Liver (tissue), 9 donors: ENCODE measurements around the gene NDUFAF5. TPM values are rescaled to one million over a fixed set of nuclear protein-coding genes. Genes with fewer than 3 reads are reported as not detected.

Source experiments
- DNase-seq: peaks from one replicate; pipeline ENCODE4 v3.0.0-alpha.2; 2017; ENCODE audit warnings: low spot score
- H3K27ac ChIP-seq, 2 donors: one replicate each; pipeline ENCODE4 v1.7.0; 2013; ENCODE audit warnings: inconsistent platforms in 2 of 2, low read length in 2 of 2, control low read depth in 1 of 2, low read depth in 1 of 2, mild to moderate bottlenecking in 1 of 2
- H3K27me3 ChIP-seq, 4 donors: one replicate each; pipeline versions ENCODE4 v1.6.1 to v1.7.0; 2013; ENCODE audit warnings: low read length in 3 of 4, inconsistent platforms in 1 of 4, mild to moderate bottlenecking in 1 of 4, moderate library complexity in 1 of 4; ENCODE audit not compliant: control insufficient read depth in 4 of 4, insufficient read depth in 4 of 4
- H3K36me3 ChIP-seq, 4 donors: one replicate each; pipeline versions ENCODE4 v1.6.1 to v1.7.0; 2013; ENCODE audit warnings: low read length in 3 of 4, mild to moderate bottlenecking in 3 of 4, low read depth in 1 of 4, moderate library complexity in 1 of 4; ENCODE audit not compliant: control insufficient read depth in 4 of 4, insufficient read depth in 3 of 4
- H3K4me1 ChIP-seq, 4 donors: one replicate each; pipeline versions ENCODE4 v1.6.1 to v1.7.0; 2013; ENCODE audit warnings: low read length in 3 of 4, mild to moderate bottlenecking in 3 of 4, moderate library complexity in 1 of 4; ENCODE audit not compliant: control insufficient read depth in 4 of 4, insufficient read depth in 4 of 4
- H3K4me3 ChIP-seq, 3 donors: one replicate each; pipeline versions ENCODE4 v1.6.1 to v1.7.0; 2013; ENCODE audit warnings: low read length in 3 of 3, control low read depth in 1 of 3, low read depth in 1 of 3, mild to moderate bottlenecking in 1 of 3
- H3K9ac ChIP-seq, 2 donors: one replicate each; pipeline ENCODE4 v1.7.0; 2013; ENCODE audit warnings: low read length in 2 of 2, mild to moderate bottlenecking in 2 of 2, moderate library complexity in 2 of 2, control low read depth in 1 of 2, low read depth in 1 of 2
- H3K9me3 ChIP-seq, 4 donors: one replicate each; pipeline versions ENCODE4 v1.6.1 to v1.7.0; 2013; ENCODE audit warnings: low read length in 3 of 4; ENCODE audit not compliant: control insufficient read depth in 4 of 4
- EGR1 ChIP-seq, 2 donors: IDR thresholded peaks; 2 replicates each; pipeline ENCODE4 v1.6.1; 2016 to 2018; ENCODE audit warnings: antibody characterized with exemption in 2 of 2, low read depth in 2 of 2
- FOXA2 ChIP-seq: IDR thresholded peaks from 2 replicates; pipeline ENCODE4 v1.6.1; 2016; ENCODE audit warnings: antibody characterized with exemption
- GABPA ChIP-seq, 2 donors: IDR thresholded peaks in 1 of 2; conservative IDR thresholded peaks in 1 of 2; 2 replicates each; pipeline ENCODE4 v1.6.1; 2016; ENCODE audit warnings: antibody characterized with exemption in 2 of 2, mild to moderate bottlenecking in 1 of 2, moderate library complexity in 1 of 2
- HNF4A ChIP-seq, 2 donors: conservative IDR thresholded peaks; 2 replicates each; pipeline ENCODE4 v1.6.1; 2016; ENCODE audit warnings: antibody characterized with exemption in 2 of 2, mild to moderate bottlenecking in 2 of 2
- JUND ChIP-seq, 2 donors: IDR thresholded peaks; 2 replicates each; pipeline ENCODE4 v1.6.1; 2016; ENCODE audit warnings: antibody characterized with exemption in 2 of 2
- RAD21 ChIP-seq, 2 donors: IDR thresholded peaks; 2 replicates each; pipeline ENCODE4 v1.6.1; 2016; ENCODE audit warnings: antibody characterized with exemption in 2 of 2, mild to moderate bottlenecking in 2 of 2
- RXRA ChIP-seq, 2 donors: IDR thresholded peaks; 2 replicates each; pipeline ENCODE4 v1.6.1; 2017 to 2018; ENCODE audit warnings: antibody characterized with exemption in 2 of 2, mild to moderate bottlenecking in 1 of 2
- SP1 ChIP-seq: IDR thresholded peaks from 2 replicates; pipeline ENCODE4 v1.6.1; 2018; ENCODE audit warnings: antibody characterized with exemption, mild to moderate bottlenecking
- TAF1 ChIP-seq: conservative IDR thresholded peaks from 2 replicates; pipeline ENCODE4 v1.6.1; 2016; ENCODE audit warnings: antibody characterized with exemption, mild to moderate bottlenecking
- WGBS: extraction: QIAGEN DNeasy Blood & Tissue Kit; methylation state at CpG from one replicate; pipeline ENCODE4 v1.1.7; 2013; 5-methylcytosine and 5-hydroxymethylcytosine counted together
- polyA plus RNA-seq, 2 donors: library from polyadenylated mRNA; stranded (reverse) in 1 of 2; unstranded in 1 of 2; fragments of 200-250 nt in 1 of 2; fragments of >200 nt in 1 of 2; fragmentation: Nextera tagmentation in 1 of 2; extraction: Ambion mirVana in 1 of 2; gene quantifications; one replicate each; pipeline versions ENCODE4 v1.2.1 to v1.2.3, GENCODE V29; 2013 to 2015
- total RNA-seq, 2 donors: library from RNA; depleted of rRNA; stranded (reverse); fragments of >200 nt; gene quantifications; one replicate each; pipeline ENCODE4 v1.2.3, GENCODE V29; 2014
- TF ChIP-seq, protein P1 (sequence below): IDR thresholded peaks from 2 replicates; pipeline ENCODE4 v1.6.1; 2016; ENCODE audit warnings: antibody characterized with exemption
- TF ChIP-seq, protein P2 (sequence below): IDR thresholded peaks from 2 replicates; pipeline ENCODE4 v1.6.1; 2016; ENCODE audit warnings: antibody characterized with exemption
- TF ChIP-seq, protein P3 (sequence below): fragments of 150-350 bp; IDR thresholded peaks from 2 replicates; pipeline ENCODE4 v1.5.1; 2017; ENCODE audit warnings: improper control_type of control experiment, low read depth, low read length; ENCODE audit not compliant: missing input control
- TF ChIP-seq, protein P4 (sequence below): IDR thresholded peaks from 2 replicates; pipeline ENCODE4 v1.6.1; 2016; ENCODE audit warnings: antibody characterized with exemption, mild to moderate bottlenecking
- donor health status: healthy.
- donor health status: healthy.
- donor health status: healthy.
- donor health status: healthy.
- donor health status: healthy.

The NDUFAF5 gene
- total and polyA plus RNA-seq, 4 donors, result 6.6 to 15.9 (median 12.3) TPM

DNA sequence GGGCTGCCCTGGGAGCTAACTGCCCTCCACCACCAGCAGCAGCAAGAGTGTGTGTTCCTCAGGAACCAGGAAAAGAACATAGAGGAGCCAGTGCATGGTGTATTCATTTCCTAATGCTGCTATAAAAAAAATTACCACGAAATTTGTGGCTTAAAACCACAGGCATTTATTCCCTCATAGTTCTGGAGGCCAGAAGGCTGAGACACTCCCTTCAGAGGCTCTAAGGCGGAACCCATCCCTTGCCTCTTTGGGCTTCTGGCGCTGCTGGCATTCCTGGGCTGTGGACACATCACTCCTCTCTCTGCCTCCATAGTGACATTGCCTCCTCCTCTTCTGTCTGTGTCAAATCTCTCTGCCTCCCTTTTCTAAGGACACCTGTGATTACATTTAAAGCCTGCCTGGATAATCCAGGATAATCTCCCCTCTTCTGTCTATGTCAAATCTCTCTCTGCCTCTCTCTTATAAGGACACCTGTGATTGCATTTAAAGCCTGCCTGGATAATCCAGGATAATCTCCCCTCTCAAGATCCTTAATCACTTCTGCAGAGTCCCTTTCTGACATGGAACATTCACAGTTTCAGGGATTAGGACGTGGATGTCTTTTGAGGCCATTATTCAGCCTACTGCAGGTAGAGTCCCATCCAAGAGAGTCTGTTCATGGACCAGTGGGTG lies 54.7 kb downstream of the NDUFAF5 start:
- Histone ChIP-seq H3K36me3 (no peaks in the 10 kb centered on the region), H3K4me1 (no peaks in the 10 kb centered on the region), H3K4me3 (no peak overlapping the region), H3K27me3 (peaks cover 0 to 3% (median 0%) of the 10 kb centered on the region in 4 donors), H3K27ac (no peak overlapping the region), H3K9ac (no peak overlapping the region), H3K9me3 (no peaks in the 10 kb centered on the region)
- DNase-seq, result no peak
- no peak for TF ChIP-seq SP1
- TF ChIP-seq, protein P1, sequence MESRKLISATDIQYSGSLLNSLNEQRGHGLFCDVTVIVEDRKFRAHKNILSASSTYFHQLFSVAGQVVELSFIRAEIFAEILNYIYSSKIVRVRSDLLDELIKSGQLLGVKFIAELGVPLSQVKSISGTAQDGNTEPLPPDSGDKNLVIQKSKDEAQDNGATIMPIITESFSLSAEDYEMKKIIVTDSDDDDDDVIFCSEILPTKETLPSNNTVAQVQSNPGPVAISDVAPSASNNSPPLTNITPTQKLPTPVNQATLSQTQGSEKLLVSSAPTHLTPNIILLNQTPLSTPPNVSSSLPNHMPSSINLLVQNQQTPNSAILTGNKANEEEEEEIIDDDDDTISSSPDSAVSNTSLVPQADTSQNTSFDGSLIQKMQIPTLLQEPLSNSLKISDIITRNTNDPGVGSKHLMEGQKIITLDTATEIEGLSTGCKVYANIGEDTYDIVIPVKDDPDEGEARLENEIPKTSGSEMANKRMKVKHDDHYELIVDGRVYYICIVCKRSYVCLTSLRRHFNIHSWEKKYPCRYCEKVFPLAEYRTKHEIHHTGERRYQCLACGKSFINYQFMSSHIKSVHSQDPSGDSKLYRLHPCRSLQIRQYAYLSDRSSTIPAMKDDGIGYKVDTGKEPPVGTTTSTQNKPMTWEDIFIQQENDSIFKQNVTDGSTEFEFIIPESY, result no peak
- TF ChIP-seq, protein P2, sequence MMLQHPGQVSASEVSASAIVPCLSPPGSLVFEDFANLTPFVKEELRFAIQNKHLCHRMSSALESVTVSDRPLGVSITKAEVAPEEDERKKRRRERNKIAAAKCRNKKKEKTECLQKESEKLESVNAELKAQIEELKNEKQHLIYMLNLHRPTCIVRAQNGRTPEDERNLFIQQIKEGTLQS, result no peak
- TF ChIP-seq GABPA (IDR thresholded peaks at IDR 0.05 in 1 of 2, conservative IDR thresholded peaks at IDR 0.05 in 1 of 2), result no peak
- no peak for TF ChIP-seq TAF1
- no peak for TF ChIP-seq RXRA (IDR thresholded peaks at IDR 0.05)
- TF ChIP-seq JUND (IDR thresholded peaks at IDR 0.05), result no peak
- no peak for TF ChIP-seq FOXA2
- TF ChIP-seq, protein P3, sequence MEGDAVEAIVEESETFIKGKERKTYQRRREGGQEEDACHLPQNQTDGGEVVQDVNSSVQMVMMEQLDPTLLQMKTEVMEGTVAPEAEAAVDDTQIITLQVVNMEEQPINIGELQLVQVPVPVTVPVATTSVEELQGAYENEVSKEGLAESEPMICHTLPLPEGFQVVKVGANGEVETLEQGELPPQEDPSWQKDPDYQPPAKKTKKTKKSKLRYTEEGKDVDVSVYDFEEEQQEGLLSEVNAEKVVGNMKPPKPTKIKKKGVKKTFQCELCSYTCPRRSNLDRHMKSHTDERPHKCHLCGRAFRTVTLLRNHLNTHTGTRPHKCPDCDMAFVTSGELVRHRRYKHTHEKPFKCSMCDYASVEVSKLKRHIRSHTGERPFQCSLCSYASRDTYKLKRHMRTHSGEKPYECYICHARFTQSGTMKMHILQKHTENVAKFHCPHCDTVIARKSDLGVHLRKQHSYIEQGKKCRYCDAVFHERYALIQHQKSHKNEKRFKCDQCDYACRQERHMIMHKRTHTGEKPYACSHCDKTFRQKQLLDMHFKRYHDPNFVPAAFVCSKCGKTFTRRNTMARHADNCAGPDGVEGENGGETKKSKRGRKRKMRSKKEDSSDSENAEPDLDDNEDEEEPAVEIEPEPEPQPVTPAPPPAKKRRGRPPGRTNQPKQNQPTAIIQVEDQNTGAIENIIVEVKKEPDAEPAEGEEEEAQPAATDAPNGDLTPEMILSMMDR, result no peak
- no peak for TF ChIP-seq EGR1 (IDR thresholded peaks at IDR 0.05; ENCODE audit: low read depth in 2 of 2)
- WGBS, result 59% methylated on average over 4 of the region's 4 CpGs

DNA sequence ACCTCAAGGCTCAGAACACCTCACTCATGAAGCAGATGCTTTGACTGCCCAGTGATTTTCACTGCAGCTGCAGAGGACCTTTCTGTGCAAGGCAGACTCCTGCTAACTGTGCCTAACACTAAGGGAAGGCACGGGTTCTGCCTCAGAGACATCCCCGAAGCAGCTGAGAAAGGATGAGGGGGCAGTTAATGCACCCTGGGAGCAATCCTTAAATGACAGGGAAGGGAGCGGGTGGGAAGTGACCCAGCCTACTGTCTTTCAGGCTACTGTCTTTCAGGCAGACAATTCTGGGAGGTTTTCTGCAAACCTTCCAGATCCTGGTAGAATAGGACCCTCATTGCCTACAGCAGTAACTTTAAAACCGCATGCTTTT lies 55.3 kb downstream of the NDUFAF5 start:
- Histone ChIP-seq H3K9me3 (no peaks in the 10 kb centered on the region), H3K27me3 (peaks cover 0 to 3% (median 0%) of the 10 kb centered on the region in 4 donors), H3K4me3 (no peak overlapping the region), H3K36me3 (no peaks in the 10 kb centered on the region), H3K27ac (no peak overlapping the region), H3K9ac (no peak overlapping the region), H3K4me1 (no peaks in the 10 kb centered on the region)
- no peak for DNase-seq
- TF ChIP-seq JUND (IDR thresholded peaks at IDR 0.05) (no peak), EGR1 (IDR thresholded peaks at IDR 0.05; ENCODE audit: low read depth in 2 of 2) (no peak), HNF4A (conservative IDR thresholded peaks at IDR 0.05) (no peak), SP1 (no peak), RAD21 (IDR thresholded peaks at IDR 0.05) (no peak), RXRA (IDR thresholded peaks at IDR 0.05) (no peak)
- TF ChIP-seq, protein P1, result no peak
- TF ChIP-seq, protein P2, result no peak
- TF ChIP-seq, protein P4, sequence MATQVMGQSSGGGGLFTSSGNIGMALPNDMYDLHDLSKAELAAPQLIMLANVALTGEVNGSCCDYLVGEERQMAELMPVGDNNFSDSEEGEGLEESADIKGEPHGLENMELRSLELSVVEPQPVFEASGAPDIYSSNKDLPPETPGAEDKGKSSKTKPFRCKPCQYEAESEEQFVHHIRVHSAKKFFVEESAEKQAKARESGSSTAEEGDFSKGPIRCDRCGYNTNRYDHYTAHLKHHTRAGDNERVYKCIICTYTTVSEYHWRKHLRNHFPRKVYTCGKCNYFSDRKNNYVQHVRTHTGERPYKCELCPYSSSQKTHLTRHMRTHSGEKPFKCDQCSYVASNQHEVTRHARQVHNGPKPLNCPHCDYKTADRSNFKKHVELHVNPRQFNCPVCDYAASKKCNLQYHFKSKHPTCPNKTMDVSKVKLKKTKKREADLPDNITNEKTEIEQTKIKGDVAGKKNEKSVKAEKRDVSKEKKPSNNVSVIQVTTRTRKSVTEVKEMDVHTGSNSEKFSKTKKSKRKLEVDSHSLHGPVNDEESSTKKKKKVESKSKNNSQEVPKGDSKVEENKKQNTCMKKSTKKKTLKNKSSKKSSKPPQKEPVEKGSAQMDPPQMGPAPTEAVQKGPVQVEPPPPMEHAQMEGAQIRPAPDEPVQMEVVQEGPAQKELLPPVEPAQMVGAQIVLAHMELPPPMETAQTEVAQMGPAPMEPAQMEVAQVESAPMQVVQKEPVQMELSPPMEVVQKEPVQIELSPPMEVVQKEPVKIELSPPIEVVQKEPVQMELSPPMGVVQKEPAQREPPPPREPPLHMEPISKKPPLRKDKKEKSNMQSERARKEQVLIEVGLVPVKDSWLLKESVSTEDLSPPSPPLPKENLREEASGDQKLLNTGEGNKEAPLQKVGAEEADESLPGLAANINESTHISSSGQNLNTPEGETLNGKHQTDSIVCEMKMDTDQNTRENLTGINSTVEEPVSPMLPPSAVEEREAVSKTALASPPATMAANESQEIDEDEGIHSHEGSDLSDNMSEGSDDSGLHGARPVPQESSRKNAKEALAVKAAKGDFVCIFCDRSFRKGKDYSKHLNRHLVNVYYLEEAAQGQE, result no peak
- 80% methylated on average over 4 of the region's 4 CpGs for WGBS
